ENCODE results near the gene TDG. TPM values are rescaled to one million over a fixed set of nuclear protein-coding genes. Genes with fewer than 3 reads are reported as not detected.

The TDG gene
- total and polyA plus RNA-seq, 10 of the 15 experiments (the other 5 are each of a cell fraction or from before 2014, with no cell fraction given) = 29.7 to 68.8 (median 51.2) TPM

DNA sequence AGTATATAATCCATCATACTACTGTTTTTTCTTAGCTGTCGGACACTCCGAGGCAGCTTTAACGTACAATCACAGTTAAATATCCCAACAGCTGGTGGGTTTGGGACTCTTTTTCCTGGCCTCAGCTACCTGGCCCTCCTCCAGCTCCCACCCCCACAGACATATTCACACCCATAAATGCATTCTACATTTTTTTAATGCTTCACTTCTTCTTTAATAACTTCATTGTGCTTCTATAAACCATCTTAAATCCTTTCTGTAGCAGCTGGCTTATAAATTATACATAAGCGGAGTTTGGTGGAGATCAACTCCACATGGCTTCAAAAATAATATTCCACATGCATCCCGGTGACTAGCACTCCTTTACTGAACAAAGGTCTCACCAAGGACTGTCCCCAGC, 33.3 kb downstream of the TDG start:
- SMC1A ChIA-PET (ENCODE audit: uncharacterized antibody, unreplicated experiment) = no interaction called here
- POLR2A ChIA-PET = no interaction called here
- Histone ChIP-seq H3K79me2 (ENCODE audit: control insufficient read depth, insufficient read depth, low read length) (no peaks in the 10 kb centered on the region), H3K4me2 (ENCODE audit: control insufficient read depth, insufficient read depth) (no peak overlapping the region), H3K9ac (ENCODE audit: control insufficient read depth, insufficient read depth, low read length) (no peak overlapping the region), H3K27ac (ENCODE audit: control insufficient read depth, insufficient read depth) (no peak overlapping the region), H2AFZ (ENCODE audit: control insufficient read depth, low read depth, low read length) (no peak overlapping the region), H3K36me3 (ENCODE audit: control insufficient read depth in 2 of 2, insufficient read depth in 2 of 2, low read length in 1 of 2) (no peaks in the 10 kb centered on the region), H4K20me1 (ENCODE audit: control insufficient read depth, insufficient read depth) (no peaks in the 10 kb centered on the region), H3K27me3 (replicated peaks in 1 of 2; ENCODE audit: control insufficient read depth in 2 of 2, insufficient read depth in 2 of 2, low read length in 1 of 2) (no peaks in the 10 kb centered on the region), H3K9me3 (replicated peaks; ENCODE audit: control insufficient read depth, insufficient read depth, low read length) (no peaks in the 10 kb centered on the region), H3K4me1 (ENCODE audit: control insufficient read depth, insufficient read depth, low read length) (no peaks in the 10 kb centered on the region), H3K4me3 (no peak overlapping the region)
- 75% methylated on average over 5 of the region's 5 CpGs for WGBS (ENCODE audit: insufficient coverage, insufficient replicate concordance, low lambda C conversion rate, missing lambda C conversion rate)
- in situ Hi-C loops (cut with MboI) (no loop called here), intact Hi-C loops (cut with micrococcal nuclease; ENCODE audit: unreplicated experiment) (loop anchor here (10.0 kb wide), 1 partner anchor 106 kb away; no protein-coding TSS in a partner anchor)
- no peak for DNase-seq (ENCODE audit: low read depth, low spot score)
- no peak for FAIRE-seq
- RAD21 ChIA-PET (ENCODE audit: unreplicated experiment) = no interaction called here
- TF ChIP-seq, protein P1, sequence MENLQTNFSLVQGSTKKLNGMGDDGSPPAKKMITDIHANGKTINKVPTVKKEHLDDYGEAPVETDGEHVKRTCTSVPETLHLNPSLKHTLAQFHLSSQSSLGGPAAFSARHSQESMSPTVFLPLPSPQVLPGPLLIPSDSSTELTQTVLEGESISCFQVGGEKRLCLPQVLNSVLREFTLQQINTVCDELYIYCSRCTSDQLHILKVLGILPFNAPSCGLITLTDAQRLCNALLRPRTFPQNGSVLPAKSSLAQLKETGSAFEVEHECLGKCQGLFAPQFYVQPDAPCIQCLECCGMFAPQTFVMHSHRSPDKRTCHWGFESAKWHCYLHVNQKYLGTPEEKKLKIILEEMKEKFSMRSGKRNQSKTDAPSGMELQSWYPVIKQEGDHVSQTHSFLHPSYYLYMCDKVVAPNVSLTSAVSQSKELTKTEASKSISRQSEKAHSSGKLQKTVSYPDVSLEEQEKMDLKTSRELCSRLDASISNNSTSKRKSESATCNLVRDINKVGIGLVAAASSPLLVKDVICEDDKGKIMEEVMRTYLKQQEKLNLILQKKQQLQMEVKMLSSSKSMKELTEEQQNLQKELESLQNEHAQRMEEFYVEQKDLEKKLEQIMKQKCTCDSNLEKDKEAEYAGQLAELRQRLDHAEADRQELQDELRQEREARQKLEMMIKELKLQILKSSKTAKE (IDR thresholded peaks at IDR 0.05; ENCODE audit: low read depth, poor library complexity, severe bottlenecking) = no peak
- no TSS peak for BruUV-seq (replicated peaks)
- no peak for ATAC-seq
- CTCF ChIA-PET = interaction anchor here (0.6 kb wide), 1 partner anchor 89 kb away, joined by 3 read pairs; no protein-coding TSS in a partner anchor

- Histone ChIP-seq H3K36me3 (ENCODE audit: control insufficient read depth in 2 of 2, insufficient read depth in 2 of 2, low read length in 1 of 2) (no peaks in the 10 kb centered on the region), H3K79me2 (ENCODE audit: control insufficient read depth, insufficient read depth, low read length) (no peaks in the 10 kb centered on the region), H3K9me3 (replicated peaks; ENCODE audit: control insufficient read depth, insufficient read depth, low read length) (no peaks in the 10 kb centered on the region), H3K4me2 (ENCODE audit: control insufficient read depth, insufficient read depth) (no peak overlapping the region), H2AFZ (ENCODE audit: control insufficient read depth, low read depth, low read length) (no peak overlapping the region), H3K9ac (ENCODE audit: control insufficient read depth, insufficient read depth, low read length) (no peak overlapping the region), H3K4me1 (ENCODE audit: control insufficient read depth, insufficient read depth, low read length) (no peaks in the 10 kb centered on the region), H4K20me1 (ENCODE audit: control insufficient read depth, insufficient read depth) (no peaks in the 10 kb centered on the region), H3K4me3 (no peak overlapping the region), H3K27me3 (replicated peaks in 1 of 2; ENCODE audit: control insufficient read depth in 2 of 2, insufficient read depth in 2 of 2, low read length in 1 of 2) (no peaks in the 10 kb centered on the region), H3K27ac (ENCODE audit: control insufficient read depth, insufficient read depth) (no peak overlapping the region)
- WGBS (ENCODE audit: insufficient coverage, insufficient replicate concordance, low lambda C conversion rate, missing lambda C conversion rate) = 63% methylated on average over 3 of the region's 3 CpGs
- CTCF ChIA-PET = interaction anchor here (2.3 kb wide), 1 partner anchor 108 kb away, joined by 11 read pairs; no protein-coding TSS in a partner anchor
- BruUV-seq (replicated peaks) = no TSS peak
- TF ChIP-seq ZNF274 (IDR thresholded peaks at IDR 0.05; ENCODE audit: insufficient read depth, insufficient read length) (no peak), POLR2AphosphoS2 (IDR thresholded peaks at IDR 0.05; ENCODE audit: low read depth, low read length) (no peak), TCF3 (IDR thresholded peaks at IDR 0.05; ENCODE audit: borderline replicate concordance, insufficient read depth, low read depth, low read length) (no peak), ZNF217 (IDR thresholded peaks at IDR 0.05) (no peak), GABPA (IDR thresholded peaks at IDR 0.05; ENCODE audit: low read depth) (no peak), HDAC6 (IDR thresholded peaks at IDR 0.05; ENCODE audit: unreplicated experiment) (no peak)
- FAIRE-seq (no peak), DNase-seq (ENCODE audit: low read depth, low spot score) (no peak), ATAC-seq (peak; percentile 23; the same call in 2 of the 3 replicates)
- intact Hi-C loops (cut with micrococcal nuclease; ENCODE audit: unreplicated experiment) (no loop called here), in situ Hi-C loops (cut with MboI) (no loop called here)
- SMC1A ChIA-PET (ENCODE audit: uncharacterized antibody, unreplicated experiment) = no interaction called here
- RAD21 ChIA-PET (ENCODE audit: unreplicated experiment) = no interaction called here
- POLR2A ChIA-PET = no interaction called here
Observed at GRCh38 chr12:104000807-104001434, 35.2 kb downstream of the TDG start.

Data from GM12878 (cell line).